Stimulated activated naive CD8-positive, alpha-beta T cell treated with anti-CD3 and anti-CD28 coated beads, Interleukin-15, Interleukin-2, amounts not matched to agents 100 U/mL and 50 U/mL, for 24 hours (primary cell): ENCODE measurements around the gene LRRC30.

Experiments
- ATAC-seq: fragments of 150-1000 bp; cut with Tn5 transposase; one replicate; pipeline ENCODE4 v1.10.0; 2021
- DNase-seq: peaks from one replicate; pipeline ENCODE4 v3.0.0; 2021

LRRC30 gene

GRCh38 chr18:7237673-7238272 lies 6.9 kb downstream of the LRRC30 start:
- DNase-seq (no peak), ATAC-seq (no peak)

GRCh38 chr18:7242926-7243325 lies 12.0 kb downstream of the LRRC30 start:
- DNase-seq: no peak
- ATAC-seq: no peak

- ATAC-seq (no peak), DNase-seq (no peak)
Measured at GRCh38 chr18:7248877-7249276, 18.0 kb downstream of the LRRC30 start.

- ATAC-seq (no peak), DNase-seq (no peak)
Measured at GRCh38 chr18:7254163-7254562, 23.3 kb downstream of the LRRC30 start.

- DNase-seq (no peak), ATAC-seq (no peak)
Measured at GRCh38 chr18:7255054-7255453, 24.2 kb downstream of the LRRC30 start.

GRCh38 chr18:7255643-7256042 lies 24.8 kb downstream of the LRRC30 start:
- no peak for DNase-seq
- no peak for ATAC-seq

- no peak for DNase-seq
- no peak for ATAC-seq
Measured at GRCh38 chr18:7256618-7257425, 25.9 kb downstream of the LRRC30 start.

- no peak for ATAC-seq
- no peak for DNase-seq
Measured at GRCh38 chr18:7257426-7257740, 26.5 kb downstream of the LRRC30 start.

GRCh38 chr18:7259475-7259874 lies 28.6 kb downstream of the LRRC30 start:
- DNase-seq: no peak
- ATAC-seq: no peak

- no peak for DNase-seq
- ATAC-seq: no peak
Measured at GRCh38 chr18:7261199-7261598, 30.3 kb downstream of the LRRC30 start.

GRCh38 chr18:7267973-7268372 lies 37.1 kb downstream of the LRRC30 start:
- ATAC-seq (no peak), DNase-seq (no peak)

- DNase-seq (no peak), ATAC-seq (no peak)
Measured at GRCh38 chr18:7269942-7270341, 39.1 kb downstream of the LRRC30 start.

GRCh38 chr18:7272311-7273049 lies 41.6 kb downstream of the LRRC30 start:
- DNase-seq (no peak), ATAC-seq (no peak)

GRCh38 chr18:7273301-7273921 lies 42.5 kb downstream of the LRRC30 start:
- DNase-seq: no peak
- no peak for ATAC-seq

GRCh38 chr18:7281579-7281978 lies 50.7 kb downstream of the LRRC30 start:
- ATAC-seq: no peak
- DNase-seq: no peak
